ENCODE measurements around the gene MPL.
"Not testable (repeated sequence)": the region's sequence is repeated elsewhere in the genome, so short reads cannot be mapped to it uniquely, and the experiment has no call there.

Gene MPL

GRCh38 chr1:43392702-43393101, 55.1 kb downstream of the MPL start:
- no peak overlapping the region for H3K4me3 ChIP-seq (ENCODE audit: low read depth, low read length)
- no peak for TF ChIP-seq CTCF (IDR thresholded peaks at IDR 0.05; ENCODE audit: borderline replicate concordance, insufficient read depth, low read depth, low read length)

GRCh38 chr1:43395523-43395922, 57.9 kb downstream of the MPL start:
- H3K4me3 ChIP-seq (ENCODE audit: low read depth, low read length), result no peak overlapping the region
- no peak for TF ChIP-seq CTCF (IDR thresholded peaks at IDR 0.05; ENCODE audit: borderline replicate concordance, insufficient read depth, low read depth, low read length)

- TF ChIP-seq CTCF (IDR thresholded peaks at IDR 0.05; ENCODE audit: borderline replicate concordance, insufficient read depth, low read depth, low read length), result no peak
- no peak overlapping the region for H3K4me3 ChIP-seq (ENCODE audit: low read depth, low read length)
These were observed 58.4 kb downstream of the MPL start for GRCh38 chr1:43396059-43396458.

- no peak overlapping the region for H3K4me3 ChIP-seq (ENCODE audit: low read depth, low read length)
- no peak for TF ChIP-seq CTCF (IDR thresholded peaks at IDR 0.05; ENCODE audit: borderline replicate concordance, insufficient read depth, low read depth, low read length)
These were observed 60.6 kb downstream of the MPL start for GRCh38 chr1:43398227-43398626.

- not testable (repeated sequence) for H3K4me3 ChIP-seq (ENCODE audit: low read depth, low read length)
These were observed 62.8 kb downstream of the MPL start for GRCh38 chr1:43400441-43400840.

- no peak overlapping the region for H3K4me3 ChIP-seq (ENCODE audit: low read depth, low read length)
- no peak for TF ChIP-seq CTCF (IDR thresholded peaks at IDR 0.05; ENCODE audit: borderline replicate concordance, insufficient read depth, low read depth, low read length)
These were observed 64.7 kb downstream of the MPL start for GRCh38 chr1:43402089-43402865.

All from GM12875 (cell line).